ENCODE results near the gene AATK. TPM values are rescaled to one million over a fixed set of nuclear protein-coding genes. Genes with fewer than 3 reads are reported as not detected.

AATK gene
- total and polyA plus RNA-seq, 10 of the 15 experiments (the other 5 are each of a cell fraction or from before 2014, with no cell fraction given) = 0.04 TPM; not detected in 9

GRCh38 chr17:81143200-81143527 lies 22.9 kb downstream of the AATK start (continued):
- TF ChIP-seq USF1 (IDR thresholded peaks at IDR 0.05; ENCODE audit: borderline replicate concordance, extremely low read length, insufficient read depth, low read depth, low read length) = no peak

GRCh38 chr17:81142301-81143199 lies 23.5 kb downstream of the AATK start:
- ChIA-PET SMC1A (ENCODE audit: uncharacterized antibody, unreplicated experiment) (interaction anchor here (1.5 to 2.4 kb wide), 2 partner anchors 96 to 100 kb away, joined by 5 to 7 read pairs; partner anchors contain the start of genes NDUFAF8 and TEPSIN), RAD21 (ENCODE audit: unreplicated experiment) (interaction anchor here (1.0 to 1.4 kb wide), 4 partner anchors 98 to 342 kb away, joined by 3 to 5 read pairs (median 3); no protein-coding TSS in a partner anchor), CTCF (interaction anchor here (0.6 to 1.9 kb wide), 4 partner anchors 97 to 342 kb away, joined by 3 to 17 read pairs (median 4); partner anchors contain the start of genes NDUFAF8 and TEPSIN), POLR2A (no interaction called here)
- no peaks in the 10 kb centered on the region for H4K20me1 ChIP-seq (ENCODE audit: control insufficient read depth, insufficient read depth)
- FAIRE-seq = no peak
- no peaks in the 10 kb centered on the region for H3K36me3 ChIP-seq (ENCODE audit: control insufficient read depth in 2 of 2, insufficient read depth in 2 of 2, low read length in 1 of 2)
- H3K9ac ChIP-seq (ENCODE audit: control insufficient read depth, insufficient read depth, low read length) = no peak overlapping the region
- no peak overlapping the region for H3K4me3 ChIP-seq
- intact Hi-C loops (cut with micrococcal nuclease; ENCODE audit: unreplicated experiment) = loop anchor here (1.0 to 5.0 kb wide), 2 partner anchors 99 to 340 kb away; no protein-coding TSS in a partner anchor
- H3K4me1 ChIP-seq (ENCODE audit: control insufficient read depth, insufficient read depth, low read length) = no peaks in the 10 kb centered on the region
- no peak overlapping the region for H3K27ac ChIP-seq (ENCODE audit: control insufficient read depth, insufficient read depth)
- in situ Hi-C loops (cut with MboI) = loop anchor here (25.0 kb wide), 1 partner anchor 345 kb away; no protein-coding TSS in a partner anchor
- 36% methylated on average over 25 of the region's 25 CpGs for WGBS (ENCODE audit: insufficient coverage, insufficient replicate concordance, low lambda C conversion rate, missing lambda C conversion rate)
- DNase-seq (ENCODE audit: low read depth, low spot score) = peak; percentile 5
- TF ChIP-seq BRCA1 (IDR thresholded peaks at IDR 0.05; ENCODE audit: low read depth, low read length) (no peak), SMC3 (IDR thresholded peaks at IDR 0.05; ENCODE audit: borderline replicate concordance, low read length) (peak; percentile 86), NFYB (IDR thresholded peaks at IDR 0.05; ENCODE audit: insufficient read depth, low read depth, low read length) (no peak), CTCF (IDR thresholded peaks at IDR 0.05 in 2 of 3, conservative IDR thresholded peaks at IDR 0.05 in 1 of 3; ENCODE audit: control insufficient read depth in 2 of 3, extremely low read depth in 1 of 3, insufficient read depth in 1 of 3, low read depth in 3 of 3, low read length in 3 of 3) (peak; percentile 62 to 76 (median 76)), IKZF2 (IDR thresholded peaks at IDR 0.05) (no peak), ZBED1 (IDR thresholded peaks at IDR 0.05; ENCODE audit: borderline replicate concordance) (no peak), FOS (IDR thresholded peaks at IDR 0.05; ENCODE audit: borderline replicate concordance, extremely low read depth, insufficient read length) (no peak), ATF3 (IDR thresholded peaks at IDR 0.05; ENCODE audit: borderline replicate concordance, extremely low read depth, low read depth, low read length) (no peak), RAD21 (IDR thresholded peaks at IDR 0.05; ENCODE audit: insufficient read depth, low read depth, low read length) (peak; percentile 74), NFYA (IDR thresholded peaks at IDR 0.05; ENCODE audit: borderline replicate concordance, low read depth, low read length) (no peak), RELA (IDR thresholded peaks at IDR 0.05; ENCODE audit: borderline replicate concordance, partially characterized antibody) (no peak), HSF1 (IDR thresholded peaks at IDR 0.05; ENCODE audit: low read depth, low read length) (no peak)
- H3K27me3 ChIP-seq (replicated peaks in 1 of 2; ENCODE audit: control insufficient read depth in 2 of 2, insufficient read depth in 2 of 2, low read length in 1 of 2) = no peaks in the 10 kb centered on the region
- no peak overlapping the region for H2AFZ ChIP-seq (ENCODE audit: control insufficient read depth, low read depth, low read length)
- ATAC-seq = peak; percentile 98
- H3K9me3 ChIP-seq (replicated peaks; ENCODE audit: control insufficient read depth, insufficient read depth, low read length) = no peaks in the 10 kb centered on the region
- H3K4me2 ChIP-seq (ENCODE audit: control insufficient read depth, insufficient read depth) = no peak overlapping the region
- BruUV-seq (replicated peaks) = no TSS peak
- no peaks in the 10 kb centered on the region for H3K79me2 ChIP-seq (ENCODE audit: control insufficient read depth, insufficient read depth, low read length)

All from GM12878 (cell line).